H1 (cell line): Measurements from ENCODE around the gene DNAAF8. TPM values are rescaled to one million over a fixed set of nuclear protein-coding genes. Genes with fewer than 3 reads are reported as not detected.

Source experiments
- CTCF ChIA-PET: fragments of 300-600 bp; sonication (Branson Sonifier 250); formaldehyde crosslinking; loops from one replicate; lab custom pipeline; 2021; ENCODE audit not compliant: partially characterized antibody; lab: Charles Lee
- POLR2A ChIA-PET: fragments of 300-600 bp; sonication (Branson Sonifier 250); formaldehyde crosslinking; loops from one replicate; lab custom pipeline; 2021; ENCODE audit warnings: inconsistent platforms; ENCODE audit not compliant: partially characterized antibody; lab: Charles Lee
- DNase-seq, 2 experiments: peaks; one replicate each; pipeline versions ENCODE4 v3.0.0 to v3.0.0-alpha.2; 2010 to 2022; ENCODE audit warnings: low spot score in 2 of 2, low read depth in 1 of 2, mixed read lengths in 1 of 2
- FAIRE-seq: peaks from 2 replicates; lab custom pipeline; 2011; peaks lifted over from hg19 to GRCh38; lab: Jason Lieb, UNC
- H2AFZ ChIP-seq: 2 replicates; pipeline ENCODE4 v1.8.1; 2012; ENCODE audit warnings: low read length, inconsistent platforms
- H2AK5ac ChIP-seq: 2 replicates; pipeline ENCODE4 v1.6.1; 2013; ENCODE audit warnings: low read depth, low read length
- H2BK120ac ChIP-seq: replicated peaks from 2 replicates; pipeline ENCODE3; 2013; ENCODE audit warnings: low read depth, low read length, inconsistent platforms
- H2BK12ac ChIP-seq: 2 replicates; pipeline ENCODE4 v1.6.1; 2013; ENCODE audit warnings: low read depth, low read length
- H2BK15ac ChIP-seq: 2 replicates; pipeline ENCODE4 v1.6.1; 2013; ENCODE audit warnings: low read length
- H2BK20ac ChIP-seq: 2 replicates; pipeline ENCODE4 v1.6.1; 2013; ENCODE audit warnings: low read length
- H2BK5ac ChIP-seq: 2 replicates; pipeline ENCODE4 v1.6.1; 2013; ENCODE audit warnings: low read depth, low read length
- H3K14ac ChIP-seq: 2 replicates; pipeline ENCODE4 v1.6.1; 2013; ENCODE audit warnings: inconsistent platforms; ENCODE audit not compliant: insufficient read length
- H3K18ac ChIP-seq: 2 replicates; pipeline ENCODE4 v1.6.1; 2013; ENCODE audit warnings: low read length; ENCODE audit errors: extremely low read depth
- H3K23ac ChIP-seq: 2 replicates; pipeline ENCODE4 v1.6.1; 2013; ENCODE audit warnings: inconsistent platforms; ENCODE audit not compliant: insufficient read length
- H3K23me2 ChIP-seq: 2 replicates; pipeline ENCODE4 v1.6.1; 2013; ENCODE audit warnings: low read depth, low read length
- H3K27ac ChIP-seq: 2 replicates; pipeline ENCODE4 v1.6.1; 2011; ENCODE audit warnings: low read depth, low read length, inconsistent platforms
- H3K27me3 ChIP-seq, 4 experiments: replicated peaks in 1 of 4; 1 replicate in 1 of 4; 2 replicates in 3 of 4; pipeline versions ENCODE4 v1.6.1 to v1.8.1; 2011 to 2013; ENCODE audit warnings: low read length in 3 of 4, mild to moderate bottlenecking in 3 of 4, inconsistent platforms in 2 of 4, mixed read lengths in 2 of 4, moderate library complexity in 1 of 4; ENCODE audit not compliant: control insufficient read depth in 3 of 4, insufficient read depth in 3 of 4; ENCODE audit errors: extremely low read depth in 1 of 4
- H3K36me3 ChIP-seq, 4 experiments: 2 replicates each; pipeline versions ENCODE4 v1.6.1 to v1.8.1; 2011 to 2013; ENCODE audit warnings: mild to moderate bottlenecking in 4 of 4, low read length in 3 of 4, moderate library complexity in 2 of 4, control low read depth in 1 of 4, inconsistent platforms in 1 of 4; ENCODE audit not compliant: insufficient read depth in 4 of 4, control insufficient read depth in 2 of 4
- H3K4ac ChIP-seq: replicated peaks from 2 replicates; pipeline ENCODE3; 2013; ENCODE audit warnings: low read length, low read depth, mixed read lengths, inconsistent platforms; ENCODE audit not compliant: insufficient read length
- H3K4me1 ChIP-seq, 4 experiments: replicated peaks in 1 of 4; 1 replicate in 1 of 4; 2 replicates in 3 of 4; pipeline versions ENCODE4 v1.6.1 to v1.8.1; 2011 to 2013; ENCODE audit warnings: low read length in 3 of 4, inconsistent platforms in 2 of 4, mixed read lengths in 1 of 4; ENCODE audit not compliant: insufficient read depth in 4 of 4, control insufficient read depth in 3 of 4
- H3K4me2 ChIP-seq, 2 experiments: 2 replicates each; pipeline versions ENCODE4 v1.6.1 to v1.8.1; 2011 to 2013; ENCODE audit warnings: low read depth in 2 of 2, low read length in 2 of 2, control low read depth in 1 of 2, inconsistent platforms in 1 of 2, mild to moderate bottlenecking in 1 of 2; ENCODE audit not compliant: insufficient read depth in 1 of 2
- H3K4me3 ChIP-seq, 4 experiments: fragments of 200-600, 300-600 bp in 1 of 4; sonication (generic), shearing (Covaris generic), sonication (Bioruptor Twin) in 1 of 4; 2 replicates each; pipeline versions ENCODE4 v1.5.1 to v1.8.1; 2011 to 2016; ENCODE audit warnings: low read length in 4 of 4, low read depth in 3 of 4, control low read depth in 2 of 4, inconsistent platforms in 2 of 4, mild to moderate bottlenecking in 2 of 4, mixed read lengths in 1 of 4, moderate library complexity in 1 of 4; ENCODE audit not compliant: insufficient read depth in 2 of 4; ENCODE audit errors: extremely low read depth in 1 of 4
- H3K56ac ChIP-seq: replicated peaks from 2 replicates; pipeline ENCODE3; 2013; ENCODE audit warnings: low read depth, mild to moderate bottlenecking, mixed read lengths, low read length, inconsistent platforms; ENCODE audit not compliant: insufficient read length
- H3K79me1 ChIP-seq: 2 replicates; pipeline ENCODE4 v1.6.1; 2013; ENCODE audit warnings: low read depth, low read length, control low read depth
- H3K79me2 ChIP-seq, 2 experiments: 2 replicates each; pipeline versions ENCODE4 v1.6.1 to v1.8.1; 2012 to 2013; ENCODE audit warnings: low read length in 2 of 2, mild to moderate bottlenecking in 2 of 2, inconsistent platforms in 1 of 2; ENCODE audit not compliant: insufficient read depth in 2 of 2, control insufficient read depth in 1 of 2
- H3K9ac ChIP-seq, 4 experiments: replicated peaks in 1 of 4; 1 replicate in 1 of 4; 2 replicates in 3 of 4; pipeline versions ENCODE4 v1.6.1 to v1.8.1; 2011 to 2013; ENCODE audit warnings: low read depth in 3 of 4, low read length in 3 of 4, control low read depth in 2 of 4, mild to moderate bottlenecking in 2 of 4, moderate library complexity in 2 of 4, inconsistent platforms in 1 of 4; ENCODE audit errors: extremely low read depth in 1 of 4
- H3K9me3 ChIP-seq, 2 experiments: 2 replicates each; pipeline versions ENCODE4 v1.6.1 to v1.8.1; 2012 to 2013; ENCODE audit warnings: mild to moderate bottlenecking in 2 of 2, moderate library complexity in 2 of 2, control low read depth in 1 of 2, inconsistent platforms in 1 of 2, low read depth in 1 of 2, low read length in 1 of 2, mixed read lengths in 1 of 2; ENCODE audit not compliant: insufficient read depth in 2 of 2
- H4K20me1 ChIP-seq, 2 experiments: replicated peaks in 1 of 2; 2 replicates each; pipeline versions ENCODE3 to v1.8.1; 2011 to 2013; ENCODE audit warnings: inconsistent platforms in 2 of 2, low read length in 2 of 2, mild to moderate bottlenecking in 1 of 2; ENCODE audit not compliant: insufficient read depth in 2 of 2, control insufficient read depth in 1 of 2
- H4K5ac ChIP-seq: 2 replicates; pipeline ENCODE4 v1.6.1; 2013; ENCODE audit warnings: low read length, low read depth, mixed read lengths, inconsistent platforms; ENCODE audit not compliant: insufficient read length
- H4K8ac ChIP-seq: 2 replicates; pipeline ENCODE4 v1.8.0; 2013; ENCODE audit warnings: mild to moderate bottlenecking, moderate library complexity, low read length, inconsistent platforms; ENCODE audit not compliant: insufficient read depth; ENCODE audit errors: extremely low read depth
- H4K91ac ChIP-seq: replicated peaks from 2 replicates; pipeline ENCODE3; 2013; ENCODE audit warnings: low read length, mixed read lengths, inconsistent platforms; ENCODE audit not compliant: insufficient read length
- EZH2 ChIP-seq: fragments of 200-600 bp; sonication (generic); IDR thresholded peaks from 2 replicates; pipeline ENCODE4 v1.7.1; 2012; ENCODE audit warnings: low read depth, mild to moderate bottlenecking, moderate library complexity, low read length, inconsistent platforms; ENCODE audit not compliant: severe bottlenecking
- FOSL1 ChIP-seq: IDR thresholded peaks from 2 replicates; pipeline ENCODE4 v1.6.1; 2011; ENCODE audit warnings: mild to moderate bottlenecking, low read depth, low read length, moderate library complexity; ENCODE audit not compliant: insufficient read depth
- SRF ChIP-seq: IDR thresholded peaks from 2 replicates; pipeline ENCODE4 v1.6.1; 2011; ENCODE audit warnings: mild to moderate bottlenecking, low read depth, low read length, moderate library complexity
- YY1 ChIP-seq: IDR thresholded peaks from 2 replicates; pipeline ENCODE4 v1.6.1; 2011; ENCODE audit warnings: low read depth, mild to moderate bottlenecking, low read length
- WGBS, 2 experiments: shearing (Covaris generic) in 1 of 2; methylation state at CpG; one replicate each; pipeline versions ENCODE4 v1.1.6 to v1.1.7; 2013 to 2015; ENCODE audit warnings: low lambda C conversion rate in 2 of 2, mixed read lengths in 2 of 2, inconsistent platforms in 1 of 2, low coverage in 1 of 2, missing lambda C conversion rate in 1 of 2; ENCODE audit not compliant: insufficient replicate concordance in 2 of 2, insufficient coverage in 1 of 2, insufficient read length in 1 of 2; ENCODE audit errors: extremely low coverage in 1 of 2, missing lambda C conversion rate in 1 of 2; 5-methylcytosine and 5-hydroxymethylcytosine counted together
- polyA plus RNA-seq, 7 experiments: library from polyadenylated mRNA; depleted of rRNA in 3 of 7; stranded (reverse) in 5 of 7; unstranded in 2 of 7; fragments of >200 nt in 5 of 7; fragments of 200-250 nt in 2 of 7; gene quantifications; 1 replicate in 5 of 7; 2 replicates in 1 of 7; 4 replicates in 1 of 7; pipeline versions ENCODE4 v1.2.1 to v1.2.3, GENCODE V29; 2011 to 2013; ENCODE audit warnings: missing spikeins in 2 of 7, mixed read lengths in 2 of 7
- total RNA-seq: library from RNA; stranded (reverse); fragmentation: NEBNext Ultra II Directional; extraction: Animal tissue kit (Norgen Biotek cat#: 25700); gene quantifications from 2 replicates; pipeline ENCODE4 v1.2.1, GENCODE V29; 2021

The DNAAF8 gene
- total and polyA plus RNA-seq, 2 of the 8 experiments (the other 6 are each of a cell fraction or from before 2014, with no cell fraction given) = 0.39 TPM; not detected in 1

DNA sequence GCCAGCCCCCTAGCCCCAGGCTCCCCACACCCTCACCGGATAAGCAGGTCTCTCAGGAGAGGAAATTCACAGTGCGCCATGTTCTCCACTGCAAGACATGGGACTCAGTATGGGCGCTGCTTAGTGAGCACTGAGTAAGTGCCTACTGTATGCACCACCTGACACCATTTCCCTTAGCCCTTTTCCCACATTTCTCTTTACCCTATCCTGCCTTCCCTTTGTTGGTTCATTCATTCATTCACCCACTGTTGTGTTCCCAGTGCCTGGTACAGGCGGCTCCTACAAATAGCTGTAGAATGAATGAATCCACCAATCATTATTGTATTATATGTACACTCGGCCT, 43.7 kb downstream of the DNAAF8 start:
- no peaks in the 10 kb centered on the region for H3K27me3 ChIP-seq
- H2AFZ ChIP-seq = no peak overlapping the region
- no peak overlapping the region for H4K8ac ChIP-seq
- DNase-seq (no peak), FAIRE-seq (no peak)
- no peaks in the 10 kb centered on the region for H3K9me3 ChIP-seq
- 85% methylated on average over 5 of the region's 5 CpGs; no CpG with 5 or more reads in 1 of the 2 experiments for WGBS, 2 experiments
- no peak overlapping the region for H2BK20ac ChIP-seq
- H3K4me1 ChIP-seq = no peaks in the 10 kb centered on the region
- no peak overlapping the region for H2BK120ac ChIP-seq
- no peak overlapping the region for H4K5ac ChIP-seq
- H2BK12ac ChIP-seq = no peak overlapping the region
- H3K4me2 ChIP-seq = no peak overlapping the region
- H3K14ac ChIP-seq = no peak overlapping the region
- H3K27ac ChIP-seq = no peak overlapping the region
- H2BK15ac ChIP-seq = no peak overlapping the region
- H3K23me2 ChIP-seq = 0 out of 2 replicates have a peak, but pooled peaks cover 2% of the 10 kb centered on the region
- ChIA-PET POLR2A (interaction anchor here (0.9 to 1.6 kb wide), 2 partner anchors 12 to 78 kb away, joined by 3 read pairs; no protein-coding TSS in a partner anchor), CTCF (interaction anchor here (0.6 to 1.2 kb wide), 2 partner anchors 10 to 11 kb away, joined by 3 to 4 read pairs; partner anchors contain the start of gene SEPTIN12)
- no peak overlapping the region for H3K9ac ChIP-seq
- no peak overlapping the region for H4K91ac ChIP-seq
- no peak overlapping the region for H3K56ac ChIP-seq
- no peaks in the 10 kb centered on the region for H3K79me1 ChIP-seq
- no peak overlapping the region for H2BK5ac ChIP-seq
- H3K23ac ChIP-seq = no peak overlapping the region
- H3K36me3 ChIP-seq = no peaks in the 10 kb centered on the region
- no peak overlapping the region for H3K18ac ChIP-seq
- H3K79me2 ChIP-seq = no peaks in the 10 kb centered on the region
- H3K4ac ChIP-seq = no peak overlapping the region
- H2AK5ac ChIP-seq = no peak overlapping the region
- no peak overlapping the region for H3K4me3 ChIP-seq
- H4K20me1 ChIP-seq = no peaks in the 10 kb centered on the region
- TF ChIP-seq EZH2 (no peak), SRF (no peak), FOSL1 (no peak), YY1 (no peak)
